ENCODE results near the gene GIT1.

Gene GIT1

GRCh38 chr17:29592850-29593551 is 3.6 kb upstream of the GIT1 start, which contains the start of gene ANKRD13B:
Gene ANKRD13B, plus strand, starts transcription at chr17:29593132. Its CDS starts 490 bp downstream, at chr17:29593622.
- DNase-seq, result no peak

GRCh38 chr17:29591737-29592608 is 2.5 kb upstream of the GIT1 start:
- peak; percentile 63 for DNase-seq

DNA sequence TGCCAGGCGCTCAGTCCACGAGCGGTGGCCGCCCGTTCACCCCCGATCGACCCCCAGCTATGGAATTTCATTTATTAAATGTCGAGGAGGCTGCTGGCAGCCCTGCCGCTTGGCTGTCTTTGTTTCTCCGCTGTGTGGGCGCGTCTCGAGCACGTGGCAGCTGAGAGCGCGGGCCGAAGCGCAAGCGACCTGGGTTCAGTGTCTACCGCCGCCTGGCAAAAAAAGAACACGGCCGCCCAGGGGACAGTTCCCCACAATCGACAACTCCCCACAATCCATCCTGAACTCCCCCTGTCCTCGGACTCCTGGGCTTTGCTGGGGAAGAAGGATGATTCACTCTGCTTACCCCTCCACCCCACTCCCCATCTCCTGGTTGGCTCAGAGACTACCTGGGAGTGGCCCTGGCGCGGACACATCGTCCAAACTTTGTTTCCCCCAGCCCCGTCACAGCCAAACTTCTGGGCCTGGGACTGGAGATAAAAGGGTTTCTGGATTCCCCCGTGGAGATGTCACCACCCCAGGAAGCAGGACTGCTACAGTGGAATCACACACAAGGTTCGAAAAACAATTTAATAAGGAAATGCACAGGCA is 1.8 kb upstream of the GIT1 start:
- DNase-seq, result no peak

GRCh38 chr17:29590411-29591145 is 1.1 kb upstream of the GIT1 start:
- no peak for DNase-seq

DNA sequence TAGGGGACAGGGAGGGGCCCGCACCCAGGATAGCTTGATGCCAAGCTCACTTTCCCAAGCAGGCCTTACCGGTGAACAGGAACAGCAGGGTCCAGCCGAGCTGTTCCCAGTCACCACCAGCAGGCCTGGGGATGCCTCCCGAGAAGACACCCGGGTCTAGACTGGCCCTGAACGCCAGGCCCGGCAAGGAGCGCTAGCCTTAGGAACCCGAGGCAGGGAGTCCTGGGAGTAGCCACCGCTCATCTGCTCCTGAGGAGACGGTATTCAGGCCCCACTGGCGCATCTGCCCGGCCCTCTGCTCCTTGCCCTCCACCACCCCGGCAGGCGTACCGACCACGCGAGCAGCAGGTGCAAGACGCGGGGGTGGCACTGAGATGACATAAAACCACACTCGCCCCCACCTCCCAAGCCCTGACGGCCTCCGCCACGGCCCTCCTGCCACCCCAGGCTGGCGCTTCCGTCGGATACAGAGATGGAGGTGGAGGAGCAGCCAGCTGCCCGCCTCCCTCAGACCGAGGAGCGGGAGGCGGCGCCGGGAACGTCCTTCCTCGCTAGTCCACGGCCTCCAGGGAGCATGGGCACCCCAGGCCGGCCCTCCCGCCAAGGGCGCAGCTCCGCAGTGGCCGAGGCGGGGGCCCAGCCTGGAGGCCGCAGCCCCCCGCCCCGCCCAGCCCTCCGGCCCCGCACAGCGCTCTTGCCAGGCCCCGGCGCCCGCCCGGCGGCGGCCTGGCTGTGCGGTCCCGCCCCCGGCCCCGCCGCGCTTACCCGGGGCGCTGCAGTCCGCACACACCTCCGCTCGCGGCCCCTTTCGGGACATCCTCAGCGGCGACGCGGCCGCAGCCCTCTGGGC is 661 bp downstream of the GIT1 start:
- no peak for DNase-seq

DNA sequence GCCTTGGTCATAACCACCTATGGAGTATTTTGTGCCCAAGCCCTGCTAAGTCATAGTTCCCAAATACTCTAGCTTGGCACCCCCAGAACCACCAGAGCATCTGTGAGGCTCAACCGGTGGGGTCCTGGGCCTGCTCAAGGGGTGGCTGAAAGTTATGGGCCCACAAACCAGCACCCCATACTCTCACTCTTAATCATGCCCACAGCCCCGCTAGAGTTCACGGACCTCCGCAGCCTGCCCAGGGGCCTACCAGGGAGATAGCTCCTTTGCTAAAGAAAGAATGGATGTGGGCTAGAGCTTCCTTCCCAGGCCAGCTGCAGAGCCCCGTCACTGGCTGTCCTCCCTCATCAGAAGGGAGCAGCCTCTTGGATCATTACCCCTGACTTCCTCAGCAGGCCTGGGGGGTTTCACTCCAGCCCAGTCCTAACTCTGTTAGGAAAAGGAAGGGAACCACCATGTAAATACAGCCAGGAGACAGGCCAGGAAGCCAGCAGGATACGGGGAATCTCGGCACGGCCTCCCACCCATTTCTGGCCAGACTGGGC is 1.4 kb downstream of the GIT1 start:
- no peak for DNase-seq

DNA sequence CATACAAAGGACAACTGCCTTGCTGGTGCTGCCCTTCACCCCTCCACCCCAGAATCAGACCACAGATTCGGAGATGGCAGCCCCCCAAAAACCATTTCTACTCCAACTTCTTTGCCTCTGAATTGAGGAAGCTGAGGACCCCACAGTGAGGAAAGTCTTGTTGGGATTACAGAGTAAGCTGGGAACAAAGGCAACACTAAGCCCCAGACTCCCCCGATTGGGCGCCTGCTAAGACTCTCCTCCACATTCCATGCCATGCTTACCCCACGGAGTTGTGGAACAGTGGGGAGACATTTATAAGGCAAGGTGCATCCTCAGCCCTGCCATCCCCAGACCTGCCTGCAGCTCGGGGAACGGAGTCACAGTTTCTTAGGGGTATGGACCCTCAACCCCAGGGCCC is 1.9 kb downstream of the GIT1 start:
- DNase-seq, result no peak

DNA sequence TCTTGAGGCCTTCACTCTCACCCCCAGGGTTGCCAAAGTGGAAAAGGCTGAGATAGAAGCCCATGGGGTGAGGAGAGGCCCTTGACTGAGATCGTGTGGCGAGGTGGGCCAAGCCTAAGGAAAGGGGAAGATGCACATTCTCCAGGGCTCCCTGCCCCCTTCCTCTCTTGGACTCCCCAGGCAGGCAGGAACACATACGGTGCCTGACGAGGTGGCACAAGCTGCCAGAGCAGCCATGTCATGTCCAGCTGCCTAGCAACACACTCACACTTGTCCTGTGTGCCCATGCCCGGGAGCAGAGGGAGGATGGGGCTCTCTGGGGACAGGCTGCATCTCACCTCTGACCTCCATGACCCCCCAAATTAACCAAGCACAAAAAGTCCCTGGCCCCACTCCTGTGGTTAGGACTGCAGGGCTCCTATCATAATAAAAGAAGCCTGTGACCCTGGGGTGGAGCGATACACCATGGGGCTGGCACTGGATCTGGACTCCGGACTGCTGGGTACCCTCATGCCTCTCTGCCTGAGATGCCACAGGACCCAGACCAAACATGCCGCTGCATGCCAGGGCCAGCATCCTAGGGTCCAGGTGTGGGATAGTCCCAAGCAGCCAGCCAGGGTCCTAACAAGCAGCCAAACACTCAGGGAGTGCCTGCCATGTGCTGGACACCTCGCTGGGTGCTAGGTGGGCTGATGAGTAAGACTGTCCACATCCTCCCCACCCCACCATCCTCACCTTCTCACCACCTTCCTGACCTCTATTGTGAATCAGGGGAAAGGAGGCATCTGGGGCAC is 2.6 kb downstream of the GIT1 start:
- DNase-seq, result no peak

- no peak for DNase-seq
These were observed 4.2 kb downstream of the GIT1 start for GRCh38 chr17:29585080-29585751.

GRCh38 chr17:29584452-29585079 is 4.9 kb downstream of the GIT1 start:
- no peak for DNase-seq

DNA sequence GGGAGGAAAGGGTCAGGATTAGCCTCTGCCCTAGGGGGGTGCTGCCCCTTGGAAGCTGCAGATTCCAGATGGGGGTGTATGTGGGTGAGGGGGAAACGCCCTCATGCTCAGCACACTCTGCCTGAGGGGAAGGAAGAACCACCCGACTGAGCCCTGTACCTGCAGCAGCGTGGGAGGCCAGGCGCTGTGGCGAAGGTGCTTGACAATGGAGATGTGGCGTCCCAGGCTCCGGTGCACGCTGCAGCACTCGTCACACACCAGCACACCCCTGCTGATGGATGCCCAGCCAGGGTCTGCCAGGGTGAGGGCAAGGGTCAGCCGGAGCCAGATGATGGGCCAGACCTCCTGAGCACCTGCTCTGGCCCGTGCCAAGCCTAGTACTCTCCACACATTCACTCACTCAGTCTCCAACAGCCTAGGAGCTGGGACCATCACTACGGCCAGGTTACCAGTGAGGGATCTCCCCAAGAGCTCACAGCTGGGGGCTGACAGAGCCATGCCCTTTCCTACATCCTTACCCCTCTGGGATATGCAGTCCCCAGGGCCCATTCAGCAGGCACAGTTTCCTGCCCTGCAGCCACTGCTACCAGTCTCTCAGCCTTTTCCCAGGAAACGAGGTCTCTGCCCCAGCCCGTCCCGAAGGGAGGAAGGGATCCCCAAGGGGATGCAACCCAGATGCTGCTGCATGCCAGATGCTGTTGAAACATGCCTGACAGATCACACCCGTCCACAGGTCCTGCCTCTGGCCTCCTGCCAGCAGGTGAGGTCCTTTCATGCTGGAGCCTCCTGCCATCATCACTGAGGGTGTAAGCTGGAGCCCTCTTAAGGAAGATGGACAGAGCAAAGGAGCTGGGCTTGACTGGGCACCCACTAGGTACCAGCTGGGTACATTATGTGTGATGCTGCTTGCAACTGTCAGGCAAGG is 5.9 kb downstream of the GIT1 start:
- no peak for DNase-seq

- DNase-seq, result no peak
These were observed 6.7 kb downstream of the GIT1 start for GRCh38 chr17:29582772-29583171.

DNA sequence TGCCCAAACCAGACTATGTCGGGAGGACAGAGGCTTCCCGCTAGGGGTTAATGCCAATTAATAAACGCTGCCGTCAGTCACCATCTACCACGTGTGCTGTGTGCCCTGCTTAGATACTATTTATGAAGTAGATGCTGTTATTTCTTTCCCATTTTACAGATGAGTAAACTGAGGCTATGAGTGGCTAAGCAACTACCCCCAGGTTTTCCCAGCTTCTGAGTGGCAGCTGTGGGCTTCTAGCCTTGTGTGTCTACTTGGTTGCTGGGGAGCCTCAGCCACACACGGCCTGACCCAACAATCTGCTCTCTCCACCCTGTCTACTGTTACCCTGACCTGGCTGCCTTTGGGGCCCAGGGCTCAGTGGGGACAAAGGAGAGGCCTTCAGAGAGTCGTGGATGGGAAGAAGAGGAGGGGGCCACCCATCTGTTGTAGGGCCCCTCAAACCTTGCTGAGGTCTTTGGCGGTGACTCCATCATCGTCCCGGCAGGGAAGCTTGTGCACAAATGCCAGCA is 7.1 kb downstream of the GIT1 start:
- DNase-seq, result no peak

- DNase-seq, result no peak
These were observed 7.7 kb downstream of the GIT1 start for GRCh38 chr17:29581583-29582253.

DNA sequence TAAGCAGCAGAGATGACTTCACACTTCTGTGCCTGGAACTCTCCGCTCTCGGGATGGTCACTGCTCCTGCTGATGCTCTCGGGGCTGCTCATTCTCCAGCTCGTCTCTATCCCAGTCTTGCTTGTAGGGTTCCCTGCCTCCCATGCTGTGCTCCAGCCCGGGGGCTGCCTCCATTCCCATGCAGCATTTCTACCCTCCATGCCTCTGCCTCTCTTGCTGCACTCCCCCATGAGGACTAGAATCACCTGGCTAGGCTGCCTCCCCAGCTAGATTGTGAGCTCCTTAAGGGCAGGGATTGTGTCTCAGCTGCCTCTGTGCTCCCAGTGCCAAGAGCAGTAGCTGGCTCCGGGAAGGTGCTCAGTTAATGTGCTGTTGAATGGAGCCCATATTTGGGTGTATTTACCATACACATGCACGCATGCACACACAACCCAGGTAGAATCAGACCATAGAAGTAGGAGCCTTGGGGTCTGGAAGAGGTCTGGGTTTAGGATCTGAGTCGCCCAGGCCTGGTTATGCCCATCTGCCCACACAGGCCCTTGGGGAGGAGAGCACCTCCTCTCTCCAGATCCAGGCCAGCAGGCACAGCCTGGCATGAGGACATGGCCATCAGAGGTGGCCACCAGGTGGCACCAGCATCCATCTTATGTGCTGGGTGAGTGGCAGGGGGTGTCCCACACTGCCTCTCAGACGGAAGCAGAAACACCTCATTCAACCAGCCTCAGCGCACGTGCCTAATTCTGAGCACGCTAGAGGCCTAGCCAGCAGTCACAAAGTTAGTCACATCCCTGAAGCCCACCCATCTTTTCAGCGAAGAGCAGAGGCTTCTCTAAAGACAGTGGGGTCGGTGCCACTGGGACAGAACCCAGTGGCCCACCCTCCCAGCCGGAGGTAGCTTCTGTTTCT is 9.3 kb downstream of the GIT1 start:
- peak; percentile 68 for DNase-seq

DNA sequence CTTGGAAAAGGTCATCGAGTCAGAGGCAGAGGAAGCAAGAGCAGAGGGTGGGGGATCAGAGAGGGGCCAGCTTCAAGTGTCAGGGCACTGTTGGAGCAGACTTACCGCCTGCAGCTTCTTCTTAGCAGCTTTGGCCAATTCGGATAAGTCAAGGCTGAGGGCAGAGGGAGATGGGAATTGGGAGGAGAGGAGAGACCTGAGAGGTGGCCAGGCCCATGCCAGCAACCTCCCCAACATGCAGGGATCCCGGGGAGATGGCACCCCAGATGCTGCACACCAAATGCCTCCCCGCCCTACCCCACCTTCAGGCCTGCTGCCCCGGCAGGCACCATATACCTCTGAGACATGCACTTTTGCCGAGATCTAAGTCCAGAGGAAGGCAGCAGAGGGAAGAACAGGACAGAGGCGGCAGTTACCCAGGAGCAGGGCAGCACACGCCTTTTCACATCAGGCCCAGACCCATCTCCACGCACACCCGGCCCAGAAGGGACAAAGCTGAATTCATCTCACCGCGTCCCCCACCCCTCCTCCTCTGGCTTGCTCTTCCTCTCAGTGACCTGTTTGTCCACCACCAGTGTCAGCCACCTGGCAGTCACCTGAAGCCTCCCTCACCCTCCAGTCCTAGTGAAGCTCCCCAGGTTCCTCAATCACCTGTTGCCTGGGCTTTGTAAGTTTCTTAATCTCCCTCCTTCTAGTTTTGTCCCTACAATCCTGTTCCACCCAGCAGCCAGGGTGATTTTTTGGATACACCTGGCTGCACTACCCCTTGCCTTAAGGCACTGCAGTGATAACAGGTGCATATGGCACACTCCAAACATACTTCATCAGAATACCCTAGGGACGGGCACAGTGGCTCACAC is 10.6 kb downstream of the GIT1 start:
- no peak for DNase-seq
